Measurements from ENCODE around the gene GPHN. TPM values are rescaled to one million over a fixed set of nuclear protein-coding genes. Genes with fewer than 3 reads are reported as not detected.

The GPHN gene
- total and polyA plus RNA-seq, 2 of the 4 experiments (the other 2 are of a cell fraction) = 8.0 to 8.1 TPM

DNA sequence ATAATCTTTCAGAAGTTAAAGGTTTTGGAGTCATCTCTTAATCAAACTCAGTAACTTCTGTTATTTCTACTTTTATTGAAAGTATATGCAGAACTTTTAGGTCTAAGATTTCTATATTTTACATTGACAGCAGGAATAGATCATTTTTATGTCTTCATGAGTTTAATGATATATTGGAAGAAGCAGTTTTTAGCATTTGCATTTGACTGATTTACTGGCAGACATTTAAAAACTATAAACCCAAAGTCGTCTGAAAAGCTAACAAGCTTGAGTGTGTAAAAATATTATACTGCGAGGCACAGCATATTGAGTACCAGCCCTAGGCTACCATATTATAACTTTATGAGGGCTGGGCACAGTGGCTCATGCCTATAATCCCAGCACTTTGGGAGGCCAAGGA is 467.3 kb downstream of the GPHN start:
- ChIA-PET POLR2A (ENCODE audit: unreplicated experiment) (no interaction called here), CTCF (no interaction called here)
- Histone ChIP-seq H3K36me3 (ENCODE audit: control insufficient read depth, insufficient read depth, low read length) (no peaks in the 10 kb centered on the region), H3K18ac (ENCODE audit: low read depth, low read length) (no peak overlapping the region), H3K4me3 (ENCODE audit: insufficient read depth, low read depth, low read length) (no peak overlapping the region), H2BK120ac (ENCODE audit: low read depth, low read length) (no peak overlapping the region), H4K8ac (ENCODE audit: low read depth in 2 of 2, low read length in 2 of 2) (no peak overlapping the region), H2BK5ac (ENCODE audit: low read depth, low read length, poor library complexity, severe bottlenecking) (no peak overlapping the region), H3K27me3 (ENCODE audit: control insufficient read depth, insufficient read depth, low read length) (no peaks in the 10 kb centered on the region), H2AK9ac (replicated peaks; ENCODE audit: low read depth, low read length, poor library complexity) (no peak overlapping the region), H3K9ac (ENCODE audit: low read depth, low read length) (no peak overlapping the region), H3K56ac (ENCODE audit: extremely low read depth, insufficient read depth, low read length) (no peak overlapping the region), H3K4me2 (ENCODE audit: low read depth, low read length) (no peak overlapping the region), H3K4me1 (ENCODE audit: control insufficient read depth, insufficient read depth, low read length) (no peaks in the 10 kb centered on the region), H2AFZ (replicated peaks; ENCODE audit: low read length, poor library complexity) (no peak overlapping the region), H2AK5ac (ENCODE audit: low read depth, low read length) (no peak overlapping the region), H3K27ac (ENCODE audit: insufficient read depth, low read length) (no peak overlapping the region), H2BK20ac (ENCODE audit: low read depth, low read length) (no peak overlapping the region), H3K23ac (ENCODE audit: low read depth, low read length) (no peak overlapping the region), H3K79me1 (ENCODE audit: low read depth in 1 of 2, low read length in 2 of 2) (no peaks in the 10 kb centered on the region), H3K4ac (ENCODE audit: low read depth, low read length) (no peak overlapping the region), H4K5ac (ENCODE audit: low read depth, low read length) (no peak overlapping the region), H3K9me3 (ENCODE audit: control insufficient read depth, insufficient read depth, low read length) (no peaks in the 10 kb centered on the region), H2BK15ac (ENCODE audit: low read depth, low read length) (no peak overlapping the region), H3K14ac (replicated peaks; ENCODE audit: low read depth, low read length) (no peak overlapping the region), H3K9me1 (ENCODE audit: insufficient read depth, low read length) (no peaks in the 10 kb centered on the region), H4K20me1 (ENCODE audit: insufficient read depth, low read length) (no peaks in the 10 kb centered on the region), H4K91ac (ENCODE audit: insufficient read depth, low read depth, low read length) (no peak overlapping the region)
- no TSS peak for BruUV-seq (replicated peaks)
- ATAC-seq (ENCODE audit: low read depth) = no peak
- dilution Hi-C loops (cut with HindIII; ENCODE audit: low sequenced_read_pairs, unreplicated experiment) (no loop called here), intact Hi-C loops (cut with micrococcal nuclease) (no loop called here), in situ Hi-C loops (cut with MboI; ENCODE audit: low sequenced_read_pairs) (no loop called here)
- no CpG with 5 or more reads among the region's 2 CpGs for WGBS, 2 experiments (ENCODE audit: extremely low coverage in 2 of 2, insufficient read length in 1 of 2)
- DNase-seq = no peak
- no peak for TF ChIP-seq MAFK (IDR thresholded peaks at IDR 0.05; ENCODE audit: low read depth, low read length)
- no peak for TF ChIP-seq SMC3 (IDR thresholded peaks at IDR 0.05; ENCODE audit: low read depth, low read length)
- no peak for TF ChIP-seq POLR2A (IDR thresholded peaks at IDR 0.05; ENCODE audit: low read depth, low read length)
- no peak for TF ChIP-seq NFE2L2 (IDR thresholded peaks at IDR 0.05; ENCODE audit: low read depth, low read length)
